NCI-H2029 treated with DMSO at 0.1 percent for 48 hours (cell line): ENCODE results near the gene AMER2.
"Not testable (repeated sequence)": the region's sequence is repeated elsewhere in the genome, so short reads cannot be mapped to it uniquely, and the experiment has no call there.

Experiments used
- DNase-seq: peaks from one replicate; lab custom pipeline; 2025; lab: John Stamatoyannopoulos, UW

The AMER2 gene

DNA sequence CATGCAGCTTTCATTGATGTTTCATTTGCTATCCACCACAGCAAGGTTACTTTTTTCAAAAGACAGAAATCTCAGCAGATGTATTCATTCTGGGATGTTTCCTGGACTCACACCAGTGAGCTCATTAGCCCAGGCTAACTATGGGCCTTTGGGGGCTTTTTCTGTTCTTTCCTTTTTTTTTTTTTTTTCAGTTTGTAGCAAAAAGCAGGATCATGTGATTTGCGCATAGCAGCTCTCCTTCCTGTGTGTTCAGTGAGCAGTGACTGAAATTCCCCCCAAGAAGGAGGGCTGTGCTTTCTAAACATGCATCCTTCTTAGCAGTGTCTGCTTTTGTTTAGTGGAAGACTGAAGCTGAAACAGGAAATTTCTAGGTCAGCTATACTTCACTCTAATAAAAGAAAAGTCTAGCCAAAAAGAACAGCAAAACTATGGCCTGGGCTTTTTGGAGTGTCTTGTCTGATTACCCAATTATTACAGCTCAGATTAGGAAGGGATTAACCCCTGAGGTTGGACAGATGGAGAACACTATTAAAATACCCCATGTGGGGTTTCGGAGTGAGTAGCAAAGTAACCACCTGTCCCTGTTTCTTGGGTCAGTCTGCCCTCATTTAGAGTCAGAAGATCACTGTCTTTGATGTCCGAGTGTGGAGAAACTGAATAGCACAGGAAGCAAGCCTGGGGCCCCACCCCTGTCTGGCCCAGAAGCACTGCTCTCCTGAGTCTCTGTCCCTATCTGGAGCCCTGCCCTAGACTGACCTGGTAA, 8.9 kb upstream of the AMER2 start:
- DNase-seq = no peak

- no peak for DNase-seq
Observed at GRCh38 chr13:25179832-25180774, 8.0 kb upstream of the AMER2 start.

DNA sequence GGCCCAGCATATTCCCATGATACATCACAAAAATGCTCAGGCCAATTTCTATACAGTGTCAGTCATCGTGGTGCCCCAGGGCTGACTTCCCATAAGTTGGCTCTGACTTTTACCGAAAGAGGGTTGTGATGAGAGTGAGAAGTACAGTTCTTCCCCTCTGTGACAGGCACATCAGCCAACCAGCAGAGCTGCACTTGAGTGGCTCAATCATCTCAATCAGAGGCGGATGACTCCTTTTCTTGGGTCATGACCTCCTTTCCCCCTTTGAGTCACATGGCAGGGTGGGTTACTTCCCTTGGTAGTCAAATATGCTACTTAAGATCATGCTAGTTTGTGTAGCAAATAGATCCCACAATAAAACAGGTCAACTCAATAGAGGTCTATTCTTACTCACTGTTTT, 6.9 kb upstream of the AMER2 start:
- no peak for DNase-seq

DNA sequence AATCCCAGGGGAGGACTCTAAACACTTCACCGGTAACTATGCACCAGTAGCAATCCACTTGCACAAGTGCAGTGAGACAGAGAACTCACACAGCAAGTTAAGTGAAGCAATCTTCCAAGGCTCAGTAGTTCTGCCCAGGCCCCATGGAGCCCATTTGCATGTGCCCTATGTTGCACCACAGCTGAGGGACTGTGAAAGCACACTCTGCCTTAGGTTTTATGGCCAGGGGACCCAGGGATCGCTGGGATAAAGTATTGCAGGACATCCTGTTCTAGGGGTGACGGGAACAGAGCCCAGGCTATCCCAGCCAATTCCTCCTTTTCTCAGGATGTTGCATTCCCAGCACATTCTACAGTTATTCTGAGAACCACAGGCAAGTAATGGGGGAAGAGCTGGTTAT, 6.0 kb upstream of the AMER2 start:
- DNase-seq = no peak

GRCh38 chr13:25177636-25178035, 5.5 kb upstream of the AMER2 start:
- no peak for DNase-seq

- no peak for DNase-seq
Observed at GRCh38 chr13:25177012-25177411, 4.9 kb upstream of the AMER2 start.

DNA sequence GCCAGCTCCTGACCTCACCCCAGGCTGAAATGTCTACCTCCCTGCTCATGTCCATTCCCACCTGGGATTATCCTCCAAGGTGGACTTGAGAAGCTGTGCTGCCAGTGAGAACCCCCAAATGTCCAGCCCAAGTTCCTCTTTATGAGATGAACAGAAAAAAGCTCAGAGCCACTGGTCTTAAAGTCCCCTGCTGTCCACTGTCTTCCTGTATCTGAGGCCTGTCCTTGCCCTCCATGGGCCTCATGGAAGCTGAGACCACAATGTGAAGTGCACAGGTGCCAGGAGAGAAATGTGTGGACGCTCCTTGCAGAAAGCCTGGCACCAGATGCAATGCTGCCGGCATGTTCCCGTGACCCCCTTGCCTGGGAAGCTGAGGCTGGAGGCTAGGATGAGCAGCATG, 3.3 kb upstream of the AMER2 start:
- DNase-seq = no peak

DNA sequence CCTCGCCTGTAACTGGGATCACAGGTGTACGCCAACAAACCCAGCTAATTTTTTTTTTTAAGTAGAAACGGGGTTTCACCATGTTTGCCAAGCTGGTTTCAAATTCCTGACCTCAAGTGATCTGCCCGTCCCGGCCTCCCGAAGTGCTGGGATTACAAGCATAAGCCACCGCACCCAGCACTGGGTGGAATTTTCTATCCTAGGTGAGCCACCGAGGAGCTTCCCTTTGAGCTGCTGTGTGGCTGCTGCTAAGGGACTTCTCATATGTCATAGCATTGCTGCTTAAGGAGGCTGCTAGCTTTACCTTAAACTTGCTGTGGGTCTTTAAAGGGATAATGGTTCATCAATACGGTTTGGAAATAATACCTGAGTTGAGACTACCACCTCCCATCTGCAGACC, 2.9 kb upstream of the AMER2 start:
- DNase-seq = no peak

- DNase-seq = no peak
Observed at GRCh38 chr13:25174304-25174703, 2.2 kb upstream of the AMER2 start.

DNA sequence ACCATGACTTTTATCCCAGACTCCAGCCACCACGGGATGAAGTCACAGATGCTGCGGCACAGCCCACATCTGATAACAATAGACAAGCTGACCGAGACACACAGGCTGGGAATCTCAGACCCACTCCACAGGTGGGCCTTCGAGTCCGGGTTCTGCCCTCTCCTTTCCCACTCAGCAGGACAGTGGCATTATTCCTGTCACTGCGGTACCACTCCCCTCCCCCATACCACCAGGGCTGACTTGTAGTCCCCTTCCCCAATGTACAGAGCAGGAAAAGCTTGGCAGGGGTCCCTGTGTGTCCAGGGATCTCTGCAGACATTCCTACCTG, 179 bp upstream of the AMER2 start:
- no peak for DNase-seq

DNA sequence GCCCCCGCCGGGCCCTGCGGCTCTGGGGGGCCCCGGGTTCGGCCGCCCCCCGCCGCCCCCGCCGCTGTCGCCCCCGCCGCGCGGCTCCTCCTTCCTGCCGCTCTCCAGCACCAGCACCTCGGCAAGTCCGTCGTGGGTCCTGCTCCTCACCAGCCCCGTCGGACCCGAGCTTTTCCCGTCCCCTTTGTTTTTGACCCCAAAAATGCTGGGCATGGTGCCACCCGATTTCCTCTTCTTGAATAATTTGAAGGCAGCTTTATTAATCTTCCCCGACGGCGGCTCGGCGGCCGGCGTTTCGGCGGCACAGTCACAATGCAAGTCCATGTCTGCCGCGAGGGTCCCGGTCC, 945 bp downstream of the AMER2 start:
- no peak for DNase-seq

DNA sequence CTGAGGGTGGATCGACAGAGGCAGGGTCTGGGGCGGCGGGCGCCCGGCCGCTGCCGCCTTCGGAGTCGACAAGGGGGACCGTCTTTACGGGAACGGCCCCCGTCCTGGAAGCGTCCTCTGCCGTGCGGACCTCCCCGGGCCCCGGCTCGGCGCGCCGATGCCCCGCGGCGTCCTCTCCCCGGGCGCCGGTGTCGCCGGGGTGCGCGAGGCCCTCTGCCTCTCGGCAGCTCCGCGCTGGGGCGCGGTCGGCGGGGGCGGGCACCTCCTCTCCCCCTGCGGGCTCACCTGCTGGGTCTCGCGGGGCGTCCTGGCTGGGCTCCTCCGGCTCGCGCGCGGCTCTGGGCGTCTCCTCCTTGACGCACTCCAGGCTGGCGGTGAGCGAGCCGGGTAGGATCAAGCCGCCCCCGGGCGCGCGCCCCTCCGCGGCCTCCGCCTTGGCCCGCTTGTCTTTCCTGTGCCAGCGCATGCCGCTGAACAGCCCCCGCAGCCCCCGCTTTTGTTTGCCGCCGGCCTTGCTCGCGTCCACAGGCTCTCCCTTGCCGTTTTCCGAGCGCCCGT, 1.5 kb downstream of the AMER2 start:
- no peak for DNase-seq

DNA sequence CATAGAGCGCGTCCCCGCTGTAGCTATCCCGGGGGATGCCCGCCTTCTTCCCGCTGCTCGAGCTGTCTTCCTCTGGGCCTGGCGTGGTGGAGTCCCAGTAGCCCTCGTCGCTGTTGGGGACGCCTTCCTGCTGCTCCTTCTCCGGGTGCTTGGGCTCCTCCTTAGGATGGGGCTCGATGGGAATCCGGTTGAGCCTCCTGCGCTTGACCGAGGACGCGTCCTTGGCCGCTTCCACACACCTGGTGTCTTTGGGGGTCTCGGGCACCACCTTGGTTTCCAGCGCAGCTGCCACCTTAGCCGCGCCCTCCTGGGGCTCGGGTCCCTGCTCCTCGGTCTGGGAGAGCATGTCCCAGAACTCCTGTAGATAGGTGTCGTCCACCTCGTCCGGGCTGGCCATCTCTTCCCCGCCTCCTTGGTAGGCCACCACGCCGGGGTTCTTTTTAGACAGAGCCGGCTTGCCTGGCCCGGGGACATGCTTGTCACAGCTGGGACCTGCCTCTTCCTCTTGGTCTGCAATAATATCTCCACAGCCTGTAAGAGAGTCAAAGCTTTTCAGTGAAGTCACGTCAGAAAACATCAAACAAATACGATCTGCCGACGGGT, 2.0 kb downstream of the AMER2 start:
- no peak for DNase-seq

GRCh38 chr13:25169356-25169755, 2.7 kb downstream of the AMER2 start:
- DNase-seq = no peak

DNA sequence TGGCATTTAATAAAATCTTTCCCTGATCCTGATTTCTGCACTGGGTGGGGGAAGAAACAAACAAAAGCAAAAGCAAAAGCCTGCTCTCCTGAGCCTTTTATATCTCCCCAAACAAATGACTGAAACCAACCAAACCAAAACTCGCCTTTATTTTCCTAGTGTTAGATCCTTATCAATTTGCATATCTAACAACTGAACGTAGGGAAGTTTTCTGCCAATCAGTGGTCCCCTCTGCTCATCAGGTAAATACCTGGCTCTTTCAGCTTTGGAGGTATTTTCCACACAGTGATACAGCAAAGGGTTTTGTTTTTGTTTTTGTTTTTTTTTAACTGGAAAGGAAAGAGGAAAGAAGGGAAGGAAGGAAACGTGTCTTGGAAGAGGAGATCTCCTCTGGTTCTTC, 3.3 kb downstream of the AMER2 start:
- no peak for DNase-seq

GRCh38 chr13:25167382-25168174, 4.5 kb downstream of the AMER2 start:
- DNase-seq = no peak

DNA sequence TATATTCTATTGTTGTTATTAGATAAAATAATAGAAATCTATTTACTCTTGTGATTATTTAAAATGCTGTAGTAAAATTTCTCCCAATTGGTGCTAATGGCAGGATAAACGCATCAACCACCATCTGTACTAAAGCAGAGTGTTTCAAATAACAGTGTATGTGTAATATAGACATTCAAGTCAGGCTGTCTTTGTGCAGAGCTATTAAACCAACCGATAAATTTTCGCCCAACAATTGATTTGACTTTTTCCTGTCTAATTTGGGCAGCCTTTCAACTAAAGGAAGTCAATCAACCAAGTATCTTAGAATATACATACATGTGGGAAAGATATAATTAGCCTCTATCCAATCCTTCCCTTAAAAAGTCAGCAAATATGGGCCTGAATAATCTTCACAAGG, 5.8 kb downstream of the AMER2 start:
- no peak for DNase-seq

DNA sequence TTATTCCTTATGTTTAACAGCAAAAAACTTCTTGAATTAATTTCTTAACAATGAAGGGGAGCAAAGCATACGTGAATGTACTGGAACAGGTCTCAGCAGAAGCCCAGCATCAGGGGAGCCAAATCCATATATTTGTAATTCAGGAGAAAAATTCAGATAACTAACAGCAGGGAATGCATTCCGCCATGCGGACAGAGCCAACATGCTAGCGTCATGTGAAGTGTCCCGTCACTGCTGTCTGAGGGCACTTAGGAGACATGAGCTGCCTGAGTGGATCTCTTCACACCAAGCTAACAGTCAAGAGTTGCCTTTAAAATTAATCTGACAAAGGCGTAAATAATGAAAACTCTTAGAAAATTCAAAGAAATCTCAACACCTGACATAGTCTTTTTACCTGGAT, 6.4 kb downstream of the AMER2 start:
- DNase-seq = no peak

GRCh38 chr13:25165163-25165562, 6.9 kb downstream of the AMER2 start:
- not testable (repeated sequence) for DNase-seq

DNA sequence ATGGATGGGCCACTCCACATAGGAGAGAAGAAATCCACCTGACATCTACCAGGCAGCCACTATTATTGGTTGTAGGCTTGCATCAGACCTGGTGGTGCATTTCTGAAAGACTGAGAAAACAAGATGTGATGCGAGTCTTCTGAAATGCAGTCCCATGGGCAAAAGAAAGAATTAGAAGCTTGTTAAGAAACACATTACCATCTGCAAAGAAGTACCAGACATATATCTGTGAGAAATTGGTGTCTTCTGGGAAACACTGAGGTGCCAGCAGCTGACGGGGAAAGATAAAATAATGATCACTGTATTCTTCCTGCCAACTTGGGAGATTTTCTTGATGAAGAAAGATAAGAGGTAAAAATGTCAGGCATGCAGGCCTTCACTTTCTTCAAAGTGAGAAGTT, 14.4 kb downstream of the AMER2 start:
- DNase-seq = no peak

DNA sequence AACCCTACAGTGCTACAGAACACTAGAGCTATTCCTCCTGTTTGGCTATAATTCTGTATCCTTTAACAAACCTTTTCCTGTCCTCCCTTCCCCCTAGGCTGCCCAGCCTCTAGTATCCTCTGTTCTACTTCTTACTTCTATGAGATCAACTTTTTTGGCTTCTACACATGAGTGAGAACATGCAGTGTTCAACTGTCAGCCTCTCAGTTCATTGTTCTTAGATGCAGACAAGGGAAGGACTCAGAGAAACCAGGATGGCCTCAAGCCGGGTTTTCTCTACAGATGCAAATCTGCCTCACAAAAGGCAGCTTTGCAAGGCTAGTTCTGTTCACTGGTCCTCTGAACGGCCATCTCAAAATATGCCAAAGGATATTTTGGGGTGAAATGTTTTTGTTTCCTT, 18.4 kb downstream of the AMER2 start:
- no peak for DNase-seq

DNA sequence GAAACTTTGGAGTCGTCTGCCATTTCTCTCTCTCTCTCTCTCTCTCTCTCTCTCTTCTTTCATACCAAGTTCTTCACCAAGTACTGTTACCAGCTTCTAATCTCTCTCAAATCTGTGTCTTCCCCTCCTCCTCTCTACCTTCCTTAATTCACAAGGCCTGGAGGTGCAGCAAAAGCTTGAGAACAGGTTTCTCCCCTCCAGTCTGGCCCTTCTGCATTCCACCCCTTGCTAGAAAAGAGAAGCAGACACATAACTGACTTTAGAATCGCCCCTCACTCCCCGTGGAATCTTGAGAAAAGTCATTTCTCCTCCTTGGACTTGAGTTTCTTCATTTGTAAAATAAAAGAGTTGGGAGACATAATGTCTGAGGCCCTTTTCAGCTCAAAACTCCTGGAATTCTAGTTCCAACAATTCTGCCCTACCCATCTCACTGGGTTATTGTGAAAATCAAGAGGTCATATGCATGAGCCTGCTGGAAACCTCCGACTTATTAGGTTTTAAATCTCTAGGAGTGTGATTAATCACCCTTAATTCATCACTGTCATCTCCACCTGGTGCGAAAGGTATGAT, 20.4 kb downstream of the AMER2 start:
- no peak for DNase-seq
